ENCODE measurements around the gene ST3GAL4.

The ST3GAL4 gene

DNA sequence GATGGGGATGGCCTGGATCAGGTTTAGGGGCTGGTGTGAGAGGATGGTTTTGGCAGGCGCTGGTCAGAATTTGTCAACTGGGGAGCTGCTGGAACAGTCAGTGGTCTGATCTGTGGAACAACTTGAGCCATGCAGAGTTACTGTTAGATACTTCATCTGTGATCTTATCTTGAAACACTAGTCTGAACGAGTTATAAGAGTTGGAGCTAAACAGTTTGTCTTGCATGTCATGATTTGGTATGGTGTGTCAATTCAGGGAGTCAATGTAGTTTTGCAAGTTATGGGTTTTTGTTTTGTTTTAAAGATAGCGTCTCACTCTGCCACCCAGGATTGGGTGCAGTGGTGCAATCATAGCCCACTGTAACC lies 54.1 kb downstream of the ST3GAL4 start:
- no peak for DNase-seq

- DNase-seq, result no peak
These were observed 55.2 kb downstream of the ST3GAL4 start for GRCh38 chr11:126410649-126411048.

GRCh38 chr11:126411971-126412381 lies 56.5 kb downstream of the ST3GAL4 start:
- no peak for DNase-seq

DNA sequence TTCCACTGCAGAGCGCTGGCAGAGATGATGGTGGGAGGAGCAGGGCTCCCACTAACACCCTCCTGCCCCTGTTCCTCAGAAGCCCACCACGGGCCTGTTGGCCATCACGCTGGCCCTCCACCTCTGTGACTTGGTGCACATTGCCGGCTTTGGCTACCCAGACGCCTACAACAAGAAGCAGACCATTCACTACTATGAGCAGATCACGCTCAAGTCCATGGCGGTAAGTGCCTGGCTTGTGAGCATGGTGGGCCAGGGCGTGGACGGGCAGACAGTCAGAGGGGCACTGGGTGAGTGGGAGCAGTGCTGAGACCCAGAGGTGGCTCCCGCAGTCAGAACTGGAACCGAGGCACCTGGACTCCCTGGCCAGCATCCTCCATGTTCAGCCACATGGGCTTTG lies 57.9 kb downstream of the ST3GAL4 start:
- no peak for DNase-seq

DNA sequence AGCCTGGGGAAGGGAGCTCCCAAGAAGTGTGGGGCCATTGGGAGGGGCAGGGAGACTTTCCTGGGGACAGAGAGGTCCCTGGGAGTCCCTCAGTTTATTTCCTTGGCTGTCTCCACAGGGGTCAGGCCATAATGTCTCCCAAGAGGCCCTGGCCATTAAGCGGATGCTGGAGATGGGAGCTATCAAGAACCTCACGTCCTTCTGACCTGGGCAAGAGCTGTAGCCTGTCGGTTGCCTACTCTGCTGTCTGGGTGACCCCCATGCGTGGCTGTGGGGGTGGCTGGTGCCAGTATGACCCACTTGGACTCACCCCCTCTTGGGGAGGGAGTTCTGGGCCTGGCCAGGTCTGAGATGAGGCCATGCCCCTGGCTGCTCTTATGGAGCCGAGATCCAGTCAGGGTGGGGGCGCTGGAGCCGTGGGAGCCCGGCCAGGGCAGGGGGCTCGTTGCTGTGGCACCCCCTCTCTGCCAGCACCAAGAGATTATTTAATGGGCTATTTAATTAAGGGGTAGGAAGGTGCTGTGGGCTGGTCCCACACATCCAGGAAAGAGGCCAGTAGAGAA lies 58.4 kb downstream of the ST3GAL4 start:
- DNase-seq, result no peak

- no peak for DNase-seq
These were observed 59.1 kb downstream of the ST3GAL4 start for GRCh38 chr11:126414615-126415014.

DNA sequence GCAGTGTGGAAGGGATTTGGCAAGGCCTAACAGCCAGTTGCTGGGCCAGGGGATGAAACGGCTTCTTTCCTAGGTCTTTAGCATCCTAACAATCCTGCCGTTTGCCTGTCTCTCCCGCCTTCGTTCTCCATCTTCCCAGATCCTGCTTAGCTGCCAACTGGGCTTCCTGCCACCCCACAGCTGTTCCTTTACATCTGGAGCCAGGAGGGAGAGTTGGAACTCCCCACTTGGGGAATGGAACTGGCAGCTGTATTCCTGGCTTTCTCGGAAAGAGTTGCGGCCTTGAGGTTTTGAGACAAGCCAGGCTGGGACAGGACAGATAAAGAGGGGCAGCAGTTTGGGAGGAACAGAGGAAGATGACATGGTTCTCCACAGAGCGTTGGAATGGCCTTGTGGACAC lies 59.6 kb downstream of the ST3GAL4 start:
- no peak for DNase-seq

DNA sequence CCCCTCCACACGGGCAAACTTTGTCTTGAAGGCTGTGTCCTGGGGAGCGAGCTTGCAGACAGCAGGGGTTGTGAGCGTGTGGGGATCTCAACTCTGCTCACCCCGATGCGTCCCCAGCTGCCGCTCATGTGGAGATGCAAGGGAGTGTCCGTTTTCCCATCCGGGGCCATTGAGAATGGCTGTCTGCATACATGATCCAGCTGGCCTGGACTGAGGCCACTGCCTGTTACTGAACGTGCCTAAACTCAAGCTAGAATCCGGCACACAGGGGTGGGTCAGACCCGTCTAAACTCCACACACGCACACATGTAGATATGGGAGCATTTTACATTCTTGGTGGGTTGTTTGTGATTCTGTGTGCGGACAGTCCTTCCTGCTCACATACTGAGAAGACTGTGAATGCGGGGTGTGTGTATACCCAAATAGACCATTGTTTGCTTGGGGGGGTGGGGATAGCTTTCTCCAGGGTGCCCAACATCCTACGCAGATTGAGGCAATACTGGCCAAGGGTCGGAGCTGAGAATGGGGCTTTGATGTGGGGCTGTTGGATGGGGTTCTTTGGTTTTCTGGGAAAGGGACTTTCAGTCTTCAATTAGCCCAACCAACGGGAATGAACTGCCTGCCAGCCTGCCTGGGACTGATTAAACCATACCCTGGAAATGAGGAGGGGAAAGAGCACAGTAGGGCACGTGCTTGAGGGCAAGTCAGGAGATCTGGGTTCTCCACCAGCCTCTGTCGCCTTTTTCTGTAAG lies 60.4 kb downstream of the ST3GAL4 start:
- no peak for DNase-seq

DNA sequence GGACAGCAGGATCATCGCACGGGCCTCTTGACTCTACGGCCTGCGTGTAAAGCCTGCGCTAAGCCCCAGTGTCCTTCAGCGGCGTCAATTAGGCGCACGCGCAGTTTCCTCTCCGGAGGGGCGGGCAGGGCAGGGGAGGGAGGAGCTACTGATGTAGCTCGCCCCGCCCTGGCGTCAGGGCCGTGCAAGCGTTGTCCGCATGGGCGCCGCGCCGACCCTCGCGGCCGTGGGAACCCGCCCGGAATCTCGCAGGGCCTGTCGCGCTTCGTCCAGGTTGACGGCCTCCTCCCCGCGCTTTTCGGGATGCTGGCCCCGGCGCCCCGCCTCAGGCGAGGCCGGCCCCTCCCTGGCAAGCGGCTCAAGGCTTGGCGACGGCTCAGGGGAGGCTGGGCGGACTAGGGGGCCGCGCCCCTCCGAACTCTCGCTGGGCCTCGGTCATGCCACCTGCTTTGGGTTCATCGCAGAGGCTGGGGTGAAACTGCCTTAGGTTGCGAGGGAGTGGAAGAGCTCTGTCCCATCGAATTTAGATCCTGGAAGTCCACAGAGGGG lies 61.1 kb downstream of the ST3GAL4 start:
- peak in 1 of 2 experiments; percentile 65 for DNase-seq

- DNase-seq, result no peak
These were observed 61.8 kb downstream of the ST3GAL4 start for GRCh38 chr11:126417091-126417862.

- DNase-seq, result no peak
These were observed 63.4 kb downstream of the ST3GAL4 start for GRCh38 chr11:126418887-126419286.

DNA sequence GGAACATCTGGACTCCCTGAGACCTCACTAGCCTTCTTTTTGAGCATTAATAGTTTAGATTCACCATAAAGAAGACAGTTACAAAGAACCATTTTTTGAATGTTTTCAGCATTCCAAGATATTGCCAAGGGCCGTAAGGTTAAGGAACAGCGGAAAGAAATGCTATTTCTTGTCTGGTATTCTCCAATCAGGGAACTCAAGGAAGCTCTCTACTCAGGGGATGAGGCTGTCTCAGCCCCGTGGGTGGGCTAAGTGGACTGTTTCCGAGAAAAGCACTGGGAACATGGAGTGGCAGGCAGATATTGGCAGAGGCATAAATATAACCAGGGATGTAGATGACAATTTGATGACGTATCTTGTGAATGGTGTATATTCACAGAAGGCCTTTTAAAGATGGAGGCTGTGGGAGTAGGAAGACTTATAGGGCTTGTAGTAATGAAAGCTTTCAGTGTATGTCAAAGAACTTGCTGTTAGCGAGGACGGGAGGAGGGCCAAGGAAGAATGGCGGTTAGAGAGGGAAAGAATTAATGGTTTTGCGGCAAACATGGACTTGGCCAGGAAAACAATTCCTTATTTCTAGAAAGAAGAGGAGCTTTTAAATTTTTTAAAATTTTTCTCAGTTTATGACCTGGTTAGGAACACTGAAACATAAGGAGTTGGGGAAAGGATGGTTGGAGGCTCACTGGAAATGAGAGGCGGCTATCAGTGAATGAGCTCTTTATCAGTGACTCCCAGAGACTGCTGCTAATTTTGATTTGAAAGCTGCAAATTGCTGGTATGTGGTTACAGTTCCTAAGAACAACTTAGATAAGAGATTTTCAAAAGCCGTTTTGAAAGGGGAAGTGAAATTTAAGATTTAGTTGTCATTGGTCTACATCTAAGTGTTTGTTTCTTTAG lies 64.6 kb downstream of the ST3GAL4 start:
- DNase-seq, result no peak

- DNase-seq, result no peak
These were observed 65.3 kb downstream of the ST3GAL4 start for GRCh38 chr11:126420698-126421256.

- DNase-seq, result no peak
These were observed 65.8 kb downstream of the ST3GAL4 start for GRCh38 chr11:126421271-126421671.

DNA sequence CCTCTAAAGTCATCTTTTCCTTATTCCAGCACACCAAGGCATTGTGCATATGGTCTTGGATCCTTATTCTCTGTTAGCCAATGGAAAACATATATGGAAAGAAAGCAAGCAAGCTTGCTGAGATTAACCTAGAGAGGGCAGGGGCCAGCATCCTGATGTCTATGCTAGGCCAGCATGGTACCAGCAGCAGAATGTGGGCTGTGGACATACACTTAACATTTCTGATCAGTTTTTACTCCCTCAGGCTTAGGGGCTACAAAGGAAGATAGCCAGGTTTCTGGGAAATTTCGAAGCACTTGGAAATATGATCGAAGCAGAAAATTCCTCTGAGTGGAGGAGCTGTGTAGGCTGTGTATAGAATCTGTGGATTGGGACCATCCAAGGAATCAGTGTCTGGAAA lies 67.0 kb downstream of the ST3GAL4 start:
- DNase-seq, result no peak

DNA sequence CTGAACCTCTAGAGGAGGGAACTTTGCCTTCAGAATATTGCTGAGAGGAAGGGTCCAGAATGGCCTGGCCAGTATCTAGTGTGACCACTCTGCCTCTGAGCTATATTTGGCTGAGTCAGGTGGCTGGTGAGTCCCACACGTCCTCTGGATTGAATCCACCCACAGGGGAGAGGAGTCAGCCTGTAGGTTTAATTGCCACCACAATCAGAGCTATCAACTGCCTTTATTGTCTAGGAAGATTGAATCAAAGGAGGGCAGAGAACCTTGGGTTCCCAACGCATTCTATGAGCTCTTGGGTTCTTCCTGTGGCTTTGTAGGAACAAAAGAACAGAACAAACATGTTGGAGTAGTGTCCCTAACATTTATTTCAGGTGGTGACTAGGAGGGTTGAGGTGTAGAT lies 67.7 kb downstream of the ST3GAL4 start:
- no peak for DNase-seq

GRCh38 chr11:126423743-126424142 lies 68.3 kb downstream of the ST3GAL4 start:
- no peak for DNase-seq

DNA sequence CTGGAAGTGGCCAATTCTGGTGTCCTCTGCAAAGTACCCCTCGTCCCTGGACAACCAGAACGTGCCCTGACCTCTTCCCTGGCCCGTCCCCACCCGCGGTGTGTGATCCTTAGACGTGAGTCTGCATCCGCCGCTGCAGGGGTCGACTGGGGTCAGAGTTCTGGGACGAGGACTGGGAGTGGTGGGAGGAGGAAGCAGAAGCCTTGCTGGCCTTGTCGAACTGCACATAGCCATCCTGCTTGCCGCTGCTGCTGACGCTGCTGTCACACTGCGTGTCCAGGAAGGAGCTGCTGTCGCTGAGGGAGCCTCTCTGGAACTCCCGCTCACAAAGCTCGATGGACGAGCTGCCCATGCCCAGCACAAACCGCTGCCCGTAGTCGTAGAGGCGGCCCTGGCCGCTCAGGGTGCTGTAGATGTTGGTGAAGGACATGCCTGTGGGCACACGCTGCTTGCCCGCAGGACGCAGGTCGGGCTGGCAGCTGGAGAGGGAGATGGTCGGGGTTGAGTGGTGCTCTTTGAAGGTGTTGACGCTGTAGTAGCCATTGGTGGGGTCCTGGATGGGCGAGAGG lies 69.1 kb downstream of the ST3GAL4 start:
- no peak for DNase-seq

DNA sequence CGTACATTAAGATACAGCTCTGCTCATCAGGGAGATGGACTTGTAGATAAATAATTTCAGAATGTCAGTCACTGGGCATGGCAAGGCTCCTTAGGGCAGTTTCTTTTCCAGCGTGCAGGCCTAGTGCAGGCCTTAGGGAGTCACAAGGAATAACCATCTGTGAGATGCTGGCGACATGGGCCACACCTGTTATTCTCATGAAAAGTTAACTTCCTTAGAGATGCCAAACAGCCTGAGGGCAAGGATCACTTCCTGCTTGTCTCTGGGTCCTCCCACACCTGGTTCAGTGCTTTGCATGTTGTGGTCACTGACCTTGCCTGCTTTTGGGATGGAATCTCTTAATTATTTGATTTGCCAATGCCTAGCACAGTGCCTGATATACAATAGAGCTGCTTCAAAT lies 70.6 kb downstream of the ST3GAL4 start:
- no peak for DNase-seq

GRCh38 chr11:126426820-126427749 lies 71.6 kb downstream of the ST3GAL4 start:
- DNase-seq, result no peak

All from SW 1271 (cell line).